ENCODE measurements around the gene PPFIBP1.
A peak's percentile ranks its signal among the peaks of the same experiment; 100 is the strongest.
"Not testable (repeated sequence)": the region's sequence is repeated elsewhere in the genome, so short reads cannot be mapped to it uniquely, and the experiment has no call there.

PPFIBP1 gene

DNA sequence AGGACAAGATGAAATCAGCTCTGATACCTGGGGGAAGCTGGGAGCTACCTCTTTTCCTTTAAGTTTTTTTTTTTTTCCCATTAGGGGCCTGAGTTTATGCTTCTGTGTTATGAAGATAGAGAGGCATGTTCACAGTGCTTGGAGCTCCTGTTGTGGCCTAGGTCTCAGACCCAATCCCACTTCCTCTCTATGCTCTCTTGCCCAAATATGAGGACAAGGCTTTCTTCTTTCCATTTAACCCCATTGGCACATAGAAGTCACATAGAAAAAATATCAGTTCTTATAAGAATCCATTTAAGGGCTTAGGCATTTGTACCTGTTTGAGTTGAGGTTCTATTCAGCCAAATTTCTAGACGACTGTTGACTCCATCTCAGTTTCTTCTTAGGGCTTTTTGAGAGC is 199.2 kb downstream of the PPFIBP1 start:
- no peak for ATAC-seq
- no peak overlapping the region for H3K27ac Mint-ChIP-seq
- H3K36me3 Mint-ChIP-seq = peaks cover 95% of the 10 kb centered on the region
- H3K9me3 Mint-ChIP-seq = no peaks in the 10 kb centered on the region
- H3K4me1 Mint-ChIP-seq = no peaks in the 10 kb centered on the region
- DNase-seq (ENCODE audit: low spot score in 2 of 2) = no peak
- no peak overlapping the region for H3K4me3 Mint-ChIP-seq

GRCh38 chr12:27730097-27730588 is 206.1 kb downstream of the PPFIBP1 start:
- Mint-ChIP-seq H3K9me3 (no peaks in the 10 kb centered on the region), H3K4me1 (peaks cover 6% of the 10 kb centered on the region), H3K4me3 (no peak overlapping the region), H3K36me3 (peaks cover 81% of the 10 kb centered on the region), H3K27ac (peak overlapping the region; percentile 12)
- DNase-seq (ENCODE audit: low spot score in 2 of 2) (no peak), ATAC-seq (no peak)

- Mint-ChIP-seq H3K27ac (no peak overlapping the region), H3K9me3 (no peaks in the 10 kb centered on the region), H3K4me3 (no peak overlapping the region), H3K4me1 (peaks cover 6% of the 10 kb centered on the region), H3K36me3 (peaks cover 81% of the 10 kb centered on the region)
- no peak for DNase-seq (ENCODE audit: low spot score in 2 of 2)
- ATAC-seq = no peak
These were observed 208.3 kb downstream of the PPFIBP1 start for GRCh38 chr12:27732281-27732680.

- H3K4me1 Mint-ChIP-seq = peaks cover 6% of the 10 kb centered on the region
- no peaks in the 10 kb centered on the region for H3K9me3 Mint-ChIP-seq
- peaks cover 85% of the 10 kb centered on the region for H3K36me3 Mint-ChIP-seq
- H3K27ac Mint-ChIP-seq = no peak overlapping the region
- DNase-seq (ENCODE audit: low spot score in 2 of 2) (no peak), ATAC-seq (no peak)
- H3K4me3 Mint-ChIP-seq = no peak overlapping the region
These were observed 209.1 kb downstream of the PPFIBP1 start for GRCh38 chr12:27733052-27733656.

GRCh38 chr12:27733791-27734190 is 209.8 kb downstream of the PPFIBP1 start:
- ATAC-seq = no peak
- H3K4me1 Mint-ChIP-seq = peaks cover 6% of the 10 kb centered on the region
- H3K9me3 Mint-ChIP-seq = no peaks in the 10 kb centered on the region
- peaks cover 91% of the 10 kb centered on the region for H3K36me3 Mint-ChIP-seq
- no peak overlapping the region for H3K4me3 Mint-ChIP-seq
- no peak overlapping the region for H3K27ac Mint-ChIP-seq
- DNase-seq (ENCODE audit: low spot score in 2 of 2) = no peak

DNA sequence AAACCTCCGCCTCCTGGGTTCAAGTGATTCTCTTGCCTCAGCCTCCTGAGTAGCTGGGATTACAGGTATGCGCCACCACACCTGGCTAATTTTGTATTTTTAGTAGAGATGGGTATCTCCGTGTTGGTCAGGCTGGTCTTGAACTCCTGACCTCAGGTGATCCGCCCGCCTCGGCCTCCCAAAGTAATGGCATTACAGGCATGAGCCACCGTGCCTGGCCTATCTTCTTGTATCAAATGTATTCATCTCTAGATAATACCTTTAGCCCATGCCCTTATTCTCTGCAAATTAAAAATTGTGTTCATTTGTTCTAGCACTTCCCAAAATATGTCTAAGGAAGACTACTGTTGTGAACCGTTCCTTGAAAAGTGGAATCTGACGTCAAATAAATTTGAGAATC is 210.3 kb downstream of the PPFIBP1 start:
- peaks cover 93% of the 10 kb centered on the region for H3K36me3 Mint-ChIP-seq
- H3K4me1 Mint-ChIP-seq; ATAC-seq; H3K9me3 Mint-ChIP-seq; DNase-seq (ENCODE audit: low spot score in 2 of 2); H3K4me3 Mint-ChIP-seq; H3K27ac Mint-ChIP-seq: not testable (repeated sequence)

GRCh38 chr12:27743601-27744000 is 219.6 kb downstream of the PPFIBP1 start:
- ATAC-seq (no peak), DNase-seq (ENCODE audit: low spot score in 2 of 2) (no peak)
- no peaks in the 10 kb centered on the region for H3K9me3 Mint-ChIP-seq
- H3K4me1 Mint-ChIP-seq = no peaks in the 10 kb centered on the region
- peaks cover 70% of the 10 kb centered on the region for H3K36me3 Mint-ChIP-seq
- H3K4me3 Mint-ChIP-seq = no peak overlapping the region
- H3K27ac Mint-ChIP-seq = no peak overlapping the region
